ENCODE results near the gene CYP24A1. TPM values are rescaled to one million over a fixed set of nuclear protein-coding genes. Genes with fewer than 3 reads are reported as not detected.

The CYP24A1 gene
- total and polyA plus RNA-seq, 2 experiments from 2014 or later, result not detected

DNA sequence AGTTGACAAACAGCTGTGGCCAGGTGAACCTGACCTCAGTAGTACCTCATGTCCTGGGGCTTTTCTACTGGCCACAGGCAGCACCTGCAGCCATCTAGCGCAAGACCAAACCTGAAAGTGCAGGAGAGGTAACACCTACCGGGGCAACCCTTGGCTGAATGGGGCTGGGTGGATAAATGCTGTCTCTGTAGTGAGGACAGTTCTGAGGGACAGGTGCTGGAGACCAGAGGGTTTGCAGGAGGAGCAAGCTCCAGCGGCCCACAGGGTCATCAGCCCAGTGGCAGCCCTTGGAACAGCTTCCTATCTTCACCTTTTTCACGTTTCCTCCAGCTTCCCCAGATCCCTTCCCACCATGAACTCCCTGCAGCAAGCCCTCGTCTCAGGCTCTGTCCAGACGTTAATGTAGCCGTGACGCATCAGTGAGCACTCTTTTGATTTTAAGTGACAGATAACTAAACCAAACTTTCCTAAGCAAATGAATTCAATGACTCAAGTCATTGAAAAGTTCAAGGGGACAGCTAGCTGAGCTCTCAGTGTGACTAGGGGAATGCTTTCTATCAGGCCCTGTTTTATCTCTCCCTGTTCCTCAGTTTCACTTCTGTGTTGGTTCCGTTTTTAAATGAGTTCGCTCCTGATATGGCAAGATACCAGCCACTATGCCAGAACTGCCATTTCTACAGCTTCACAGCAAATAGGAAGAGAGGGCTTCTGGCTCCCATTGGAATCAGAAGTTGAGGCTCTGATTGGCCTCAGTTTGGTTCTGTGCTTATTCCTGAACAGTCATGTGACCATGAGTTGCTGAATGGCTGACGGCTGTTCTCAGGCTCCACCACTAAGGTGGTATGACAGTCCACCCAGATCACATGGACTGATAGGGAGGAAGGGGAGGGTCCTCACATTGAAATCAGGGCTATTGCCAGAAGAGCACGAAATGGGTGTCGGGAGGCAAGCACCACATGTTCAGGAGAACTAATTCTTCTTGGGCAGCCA lies 22.0 kb upstream of the CYP24A1 start:
- no peaks in the 10 kb centered on the region for H3K27me3 ChIP-seq
- no peaks in the 10 kb centered on the region for H3K4me1 ChIP-seq (ENCODE audit: low read depth)
- DNase-seq (ENCODE audit: low read depth in 1 of 2, low spot score in 1 of 2), result no peak
- H3K36me3 ChIP-seq, result no peaks in the 10 kb centered on the region
- TF ChIP-seq, protein P1, sequence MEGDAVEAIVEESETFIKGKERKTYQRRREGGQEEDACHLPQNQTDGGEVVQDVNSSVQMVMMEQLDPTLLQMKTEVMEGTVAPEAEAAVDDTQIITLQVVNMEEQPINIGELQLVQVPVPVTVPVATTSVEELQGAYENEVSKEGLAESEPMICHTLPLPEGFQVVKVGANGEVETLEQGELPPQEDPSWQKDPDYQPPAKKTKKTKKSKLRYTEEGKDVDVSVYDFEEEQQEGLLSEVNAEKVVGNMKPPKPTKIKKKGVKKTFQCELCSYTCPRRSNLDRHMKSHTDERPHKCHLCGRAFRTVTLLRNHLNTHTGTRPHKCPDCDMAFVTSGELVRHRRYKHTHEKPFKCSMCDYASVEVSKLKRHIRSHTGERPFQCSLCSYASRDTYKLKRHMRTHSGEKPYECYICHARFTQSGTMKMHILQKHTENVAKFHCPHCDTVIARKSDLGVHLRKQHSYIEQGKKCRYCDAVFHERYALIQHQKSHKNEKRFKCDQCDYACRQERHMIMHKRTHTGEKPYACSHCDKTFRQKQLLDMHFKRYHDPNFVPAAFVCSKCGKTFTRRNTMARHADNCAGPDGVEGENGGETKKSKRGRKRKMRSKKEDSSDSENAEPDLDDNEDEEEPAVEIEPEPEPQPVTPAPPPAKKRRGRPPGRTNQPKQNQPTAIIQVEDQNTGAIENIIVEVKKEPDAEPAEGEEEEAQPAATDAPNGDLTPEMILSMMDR (IDR thresholded peaks at IDR 0.05; ENCODE audit: low read depth, low read length), result no peak
- no peak overlapping the region for H3K27ac ChIP-seq
- H3K4me3 ChIP-seq, result no peak overlapping the region
- no peaks in the 10 kb centered on the region for H3K9me3 ChIP-seq (ENCODE audit: low read depth)

- no peaks in the 10 kb centered on the region for H3K27me3 ChIP-seq
- H3K9me3 ChIP-seq (ENCODE audit: low read depth), result no peaks in the 10 kb centered on the region
- no peaks in the 10 kb centered on the region for H3K36me3 ChIP-seq
- DNase-seq (ENCODE audit: low read depth in 1 of 2, low spot score in 1 of 2), result peak in 1 of 2 donors; percentile 5
- H3K27ac ChIP-seq, result no peak overlapping the region
- TF ChIP-seq, protein P1 (IDR thresholded peaks at IDR 0.05; ENCODE audit: low read depth, low read length), result no peak
- no peak overlapping the region for H3K4me3 ChIP-seq
- H3K4me1 ChIP-seq (ENCODE audit: low read depth), result no peaks in the 10 kb centered on the region
These were observed 21.1 kb upstream of the CYP24A1 start for GRCh38 chr20:54194724-54195438.

DNA sequence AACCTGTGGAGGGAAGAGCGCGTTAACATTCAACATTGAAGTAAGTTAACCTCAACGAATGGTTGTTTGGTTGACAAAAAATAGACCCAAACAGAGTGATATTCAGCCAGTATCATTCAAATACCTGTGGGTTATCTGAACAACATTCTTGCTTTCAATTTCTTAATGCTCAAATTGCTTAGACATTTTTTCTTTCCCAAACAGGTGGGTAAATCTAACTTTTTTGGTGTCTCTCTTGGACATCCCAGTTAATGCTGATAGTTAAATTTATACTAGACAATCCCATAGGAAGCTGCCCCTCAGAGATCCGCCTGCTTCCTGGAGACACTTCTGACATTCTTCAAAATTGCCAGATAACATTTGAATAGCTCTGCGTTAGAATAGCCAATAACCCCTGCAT lies 20.0 kb upstream of the CYP24A1 start:
- Histone ChIP-seq H3K36me3 (no peaks in the 10 kb centered on the region), H3K27ac (no peak overlapping the region), H3K4me3 (no peak overlapping the region), H3K27me3 (no peaks in the 10 kb centered on the region), H3K4me1 (ENCODE audit: low read depth) (no peaks in the 10 kb centered on the region), H3K9me3 (ENCODE audit: low read depth) (no peaks in the 10 kb centered on the region)
- TF ChIP-seq, protein P1 (IDR thresholded peaks at IDR 0.05; ENCODE audit: low read depth, low read length), result no peak
- no peak for DNase-seq (ENCODE audit: low read depth in 1 of 2, low spot score in 1 of 2)

GRCh38 chr20:54190217-54190616 lies 16.4 kb upstream of the CYP24A1 start:
- Histone ChIP-seq H3K9me3 (ENCODE audit: low read depth) (no peaks in the 10 kb centered on the region), H3K4me1 (ENCODE audit: low read depth) (no peaks in the 10 kb centered on the region), H3K27me3 (no peaks in the 10 kb centered on the region), H3K27ac (no peak overlapping the region), H3K4me3 (no peak overlapping the region), H3K36me3 (no peaks in the 10 kb centered on the region)
- peak in 1 of 2 donors; percentile 7 for DNase-seq (ENCODE audit: low read depth in 1 of 2, low spot score in 1 of 2)
- TF ChIP-seq, protein P1 (IDR thresholded peaks at IDR 0.05; ENCODE audit: low read depth, low read length), result no peak

DNA sequence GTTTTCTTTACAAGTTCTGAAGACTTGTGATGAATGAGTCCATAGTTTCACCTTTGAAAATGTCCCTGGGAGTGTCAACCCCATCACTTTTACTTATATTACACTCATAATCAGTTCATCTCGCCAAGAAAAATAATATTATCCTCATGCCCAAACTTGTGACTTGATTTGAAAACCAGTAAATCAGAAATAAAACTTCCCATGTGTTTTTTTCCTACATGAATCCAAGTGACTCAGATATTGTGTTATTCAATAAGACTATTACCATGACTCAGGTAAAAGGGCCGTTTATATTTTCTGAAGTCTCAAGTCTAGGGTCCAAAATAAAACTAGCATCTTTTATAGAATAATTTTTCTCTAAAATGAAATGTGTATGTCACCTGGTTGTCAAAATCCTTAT lies 15.8 kb upstream of the CYP24A1 start:
- Histone ChIP-seq H3K9me3 (ENCODE audit: low read depth) (no peaks in the 10 kb centered on the region), H3K4me1 (ENCODE audit: low read depth) (no peaks in the 10 kb centered on the region), H3K27ac (no peak overlapping the region), H3K27me3 (no peaks in the 10 kb centered on the region), H3K4me3 (no peak overlapping the region), H3K36me3 (no peaks in the 10 kb centered on the region)
- TF ChIP-seq, protein P1 (IDR thresholded peaks at IDR 0.05; ENCODE audit: low read depth, low read length), result no peak
- DNase-seq (ENCODE audit: low read depth in 1 of 2, low spot score in 1 of 2), result no peak
